SK-N-MC (cell line): ENCODE data around the gene ABCA7.

Experiments
- EZH2 ChIP-seq: fragments of 200-600 bp; sonication (generic); IDR thresholded peaks from one replicate; pipeline ENCODE4 v1.6.1; 2017; ENCODE audit warnings: antibody characterized with exemption
- POLR2AphosphoS5 ChIP-seq: IDR thresholded peaks from 2 replicates; pipeline ENCODE4 v1.6.1; 2012; ENCODE audit warnings: mild to moderate bottlenecking, low read depth, low read length, borderline replicate concordance

DNA sequence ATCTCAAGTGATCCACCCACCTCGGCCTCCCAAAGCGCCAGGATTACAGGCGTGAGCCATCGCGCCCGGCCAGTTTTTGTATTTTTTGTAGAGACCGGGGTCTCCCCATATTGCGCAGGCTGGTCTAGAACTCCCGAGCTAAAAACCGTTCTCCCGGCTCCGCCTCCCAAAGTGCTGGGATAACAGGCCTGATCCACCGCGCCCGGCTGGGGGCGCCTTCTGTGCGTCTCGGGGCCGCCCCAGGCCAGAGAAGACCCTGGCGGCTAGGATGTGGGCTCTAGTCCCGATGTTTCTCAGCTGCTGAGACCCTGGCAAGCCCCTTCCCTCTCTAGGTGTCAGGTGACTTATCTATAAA is 30.6 kb downstream of the ABCA7 start:
- TF ChIP-seq EZH2 (no peak), POLR2AphosphoS5 (no peak)
